ENCODE data around the gene GLYATL1. TPM values are rescaled to one million over a fixed set of nuclear protein-coding genes. Genes with fewer than 3 reads are reported as not detected.

Gene GLYATL1
- total and polyA plus RNA-seq, 2 experiments from 2014 or later: 7.9 to 12.6 TPM

DNA sequence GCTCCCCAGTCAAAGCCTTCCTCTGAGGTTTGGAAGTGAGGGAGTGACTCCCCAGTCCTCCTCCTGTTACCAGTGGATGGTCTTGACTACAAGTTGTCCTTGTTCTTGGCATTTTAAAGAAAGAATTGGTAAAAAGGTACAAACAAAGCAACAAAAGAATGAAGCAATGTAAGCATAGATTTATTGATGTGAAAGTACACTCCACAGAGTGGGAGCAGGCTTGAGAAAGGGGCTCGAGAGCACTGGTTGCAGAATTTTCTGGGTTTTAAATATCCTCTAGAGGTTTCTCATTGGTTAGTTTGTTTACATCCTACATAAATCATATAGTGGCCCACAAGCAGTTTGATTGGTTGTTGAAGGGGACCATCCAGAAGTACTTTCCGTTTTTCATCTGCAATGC lies 22.7 kb upstream of the GLYATL1 start:
- H4K20me1 ChIP-seq (replicated peaks; ENCODE audit: insufficient read depth): no peaks in the 10 kb centered on the region
- H3K4me1 Mint-ChIP-seq: no peaks in the 10 kb centered on the region
- TF ChIP-seq ZNF462 (CRISPR knock-in tag; IDR thresholded peaks at IDR 0.05) (no peak), EZH2phosphoT487 (IDR thresholded peaks at IDR 0.05; ENCODE audit: unreplicated experiment) (no peak), EZH2 (IDR thresholded peaks at IDR 0.05; ENCODE audit: low read depth, unreplicated experiment) (no peak), ZNF114 (CRISPR knock-in tag; IDR thresholded peaks at IDR 0.05) (no peak), NANOG (IDR thresholded peaks at IDR 0.05; ENCODE audit: borderline replicate concordance) (no peak), REST (IDR thresholded peaks at IDR 0.05; ENCODE audit: unreplicated experiment) (no peak), ETS1 (IDR thresholded peaks at IDR 0.05) (no peak), CREB1 (CRISPR knock-in tag; IDR thresholded peaks at IDR 0.05; ENCODE audit: low read depth) (no peak), ZNF331 (CRISPR knock-in tag; IDR thresholded peaks at IDR 0.05; ENCODE audit: low read depth) (no peak), STAT1 (IDR thresholded peaks at IDR 0.05; ENCODE audit: unreplicated experiment) (no peak), JUNB (IDR thresholded peaks at IDR 0.05; ENCODE audit: unreplicated experiment) (no peak), POLR2AphosphoS5 (IDR thresholded peaks at IDR 0.05; ENCODE audit: low read depth) (no peak)
- TF ChIP-seq, protein P1, sequence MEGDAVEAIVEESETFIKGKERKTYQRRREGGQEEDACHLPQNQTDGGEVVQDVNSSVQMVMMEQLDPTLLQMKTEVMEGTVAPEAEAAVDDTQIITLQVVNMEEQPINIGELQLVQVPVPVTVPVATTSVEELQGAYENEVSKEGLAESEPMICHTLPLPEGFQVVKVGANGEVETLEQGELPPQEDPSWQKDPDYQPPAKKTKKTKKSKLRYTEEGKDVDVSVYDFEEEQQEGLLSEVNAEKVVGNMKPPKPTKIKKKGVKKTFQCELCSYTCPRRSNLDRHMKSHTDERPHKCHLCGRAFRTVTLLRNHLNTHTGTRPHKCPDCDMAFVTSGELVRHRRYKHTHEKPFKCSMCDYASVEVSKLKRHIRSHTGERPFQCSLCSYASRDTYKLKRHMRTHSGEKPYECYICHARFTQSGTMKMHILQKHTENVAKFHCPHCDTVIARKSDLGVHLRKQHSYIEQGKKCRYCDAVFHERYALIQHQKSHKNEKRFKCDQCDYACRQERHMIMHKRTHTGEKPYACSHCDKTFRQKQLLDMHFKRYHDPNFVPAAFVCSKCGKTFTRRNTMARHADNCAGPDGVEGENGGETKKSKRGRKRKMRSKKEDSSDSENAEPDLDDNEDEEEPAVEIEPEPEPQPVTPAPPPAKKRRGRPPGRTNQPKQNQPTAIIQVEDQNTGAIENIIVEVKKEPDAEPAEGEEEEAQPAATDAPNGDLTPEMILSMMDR (conservative IDR thresholded peaks at IDR 0.05; ENCODE audit: low read depth in 2 of 2): no peak
- no peak overlapping the region for H3K4me3 Mint-ChIP-seq
- H3K9me2 ChIP-seq (ENCODE audit: insufficient read depth): no peaks in the 10 kb centered on the region; the same call in 1 of the 2 replicates
- peaks cover 11% of the 10 kb centered on the region; the same call in 1 of the 2 replicates for H3K36me3 ChIP-seq (ENCODE audit: insufficient read depth)
- no peak for ATAC-seq
- DNase-seq (ENCODE audit: low spot score): no peak
- no peak overlapping the region for H3K4me2 ChIP-seq
- no peaks in the 10 kb centered on the region for H3K79me2 ChIP-seq (replicated peaks; ENCODE audit: insufficient read depth)
- no peaks in the 10 kb centered on the region; the same call in 1 of the 2 replicates for H3K4me1 ChIP-seq (ENCODE audit: insufficient read depth)
- H3K4me3 ChIP-seq: no peak overlapping the region
- H3K27ac Mint-ChIP-seq: no peak overlapping the region
- H3K27ac ChIP-seq (ENCODE audit: low read depth): no peak overlapping the region
- H3K9me3 Mint-ChIP-seq: peaks cover 35% of the 10 kb centered on the region
- H3K27me3 ChIP-seq (ENCODE audit: insufficient read depth): no peaks in the 10 kb centered on the region
- H3K27me3 Mint-ChIP-seq (ENCODE audit: insufficient read depth, low read depth, poor library complexity): peaks cover under 1% of the 10 kb centered on the region
- peaks cover 13% of the 10 kb centered on the region for H3K36me3 Mint-ChIP-seq (ENCODE audit: low read depth)
- no peaks in the 10 kb centered on the region for H3F3A ChIP-seq (replicated peaks; ENCODE audit: low read depth)
- H2AFZ ChIP-seq: no peak overlapping the region
